Stomach (tissue), 9 donors: ENCODE results near the gene C16orf89. TPM values are rescaled to one million over a fixed set of nuclear protein-coding genes. Genes with fewer than 3 reads are reported as not detected.

ENCODE experiments used
- DNase-seq, 2 donors: peaks; one replicate each; pipeline versions ENCODE4 v3.0.0 to v3.0.0-alpha.2; 2013 to 2019
- H3K27ac ChIP-seq, 5 donors: fragments of 200-600 bp in 4 of 5; sonication (generic) in 4 of 5; one replicate each; pipeline ENCODE4 v1.5.1; 2013 to 2019; ENCODE audit warnings: mild to moderate bottlenecking in 1 of 5, moderate library complexity in 1 of 5
- H3K27me3 ChIP-seq, 3 donors: fragments of 200-600 bp; sonication (generic); one replicate each; pipeline ENCODE4 v1.5.1; 2017 to 2019; ENCODE audit warnings: mixed run types in 1 of 3
- H3K36me3 ChIP-seq, 4 donors: fragments of 200-600 bp; sonication (generic); 1 replicate in 3 of 4; 2 replicates in 1 of 4; pipeline ENCODE4 v1.5.1; 2016 to 2019
- H3K4me1 ChIP-seq, 4 donors: fragments of 200-600 bp; sonication (generic); one replicate each; pipeline ENCODE4 v1.5.1; 2016 to 2019
- H3K4me3 ChIP-seq, 4 donors: fragments of 200-600 bp; sonication (generic) in 3 of 4; one replicate each; pipeline ENCODE4 v1.5.1; 2016 to 2019; ENCODE audit warnings: mild to moderate bottlenecking in 1 of 4
- H3K9me3 ChIP-seq, 4 donors: fragments of 200-600 bp; sonication (generic); one replicate each; pipeline ENCODE4 v1.5.1; 2016 to 2019
- CTCF ChIP-seq, 7 experiments: fragments of 450-650 bp in 4 of 7; fragments of 200-600 bp in 3 of 7; sonication (generic) in 3 of 7; IDR thresholded peaks; one replicate each; pipeline ENCODE4 v1.5.1; 2016 to 2019; ENCODE audit warnings: antibody characterized with exemption in 7 of 7, control low read depth in 2 of 7, mild to moderate bottlenecking in 1 of 7
- EP300 ChIP-seq: sonication (generic); formaldehyde crosslinking; IDR thresholded peaks from one replicate; pipeline ENCODE4 v1.6.1; 2017; ENCODE audit warnings: antibody characterized with exemption
- POLR2A ChIP-seq, 4 donors: fragments of 450-650 bp; IDR thresholded peaks; one replicate each; pipeline ENCODE4 v1.6.1; 2016; ENCODE audit warnings: antibody characterized with exemption in 4 of 4, control low read depth in 2 of 4, mild to moderate bottlenecking in 1 of 4, moderate library complexity in 1 of 4
- POLR2AphosphoS5 ChIP-seq, 3 donors: sonication (generic); formaldehyde crosslinking; IDR thresholded peaks; one replicate each; pipeline ENCODE4 v1.6.1; 2016; ENCODE audit warnings: antibody characterized with exemption in 3 of 3
- whole genome bisulfite sequencing, 5 donors: extraction: QIAGEN DNeasy Blood & Tissue Kit in 3 of 5; methylation state at CpG; one replicate each; pipeline versions ENCODE4 v1.1.5 to v1.1.7; 2013 to 2018; 5-methylcytosine and 5-hydroxymethylcytosine counted together
- intact Hi-C: fragments of 100-400 bp; cut with DNase I; formaldehyde crosslinking; loops from one replicate; pipeline ENCODE4 v1.15.1; 2023; ENCODE audit warnings: low total_unique reads
- polyA plus RNA-seq, 3 donors: library from polyadenylated mRNA; stranded (reverse); fragments of 200-250 nt; gene quantifications; one replicate each; pipeline ENCODE4 v1.2.3, GENCODE V29; 2013
- total RNA-seq, 5 donors: library from RNA; depleted of rRNA; stranded (reverse); fragments of >200 nt; gene quantifications; one replicate each; pipeline versions ENCODE4 v1.1.0 to v1.2.3, GENCODE V29; 2014 to 2016
- donor health status: healthy with polysubstance abuse.
- donor health status: Bipolar disorder and iron deficiency.
- donor health status: healthy.

C16orf89 gene
- total and polyA plus RNA-seq, 8 donors: 7.6 to 135 (median 71.1) TPM

DNA sequence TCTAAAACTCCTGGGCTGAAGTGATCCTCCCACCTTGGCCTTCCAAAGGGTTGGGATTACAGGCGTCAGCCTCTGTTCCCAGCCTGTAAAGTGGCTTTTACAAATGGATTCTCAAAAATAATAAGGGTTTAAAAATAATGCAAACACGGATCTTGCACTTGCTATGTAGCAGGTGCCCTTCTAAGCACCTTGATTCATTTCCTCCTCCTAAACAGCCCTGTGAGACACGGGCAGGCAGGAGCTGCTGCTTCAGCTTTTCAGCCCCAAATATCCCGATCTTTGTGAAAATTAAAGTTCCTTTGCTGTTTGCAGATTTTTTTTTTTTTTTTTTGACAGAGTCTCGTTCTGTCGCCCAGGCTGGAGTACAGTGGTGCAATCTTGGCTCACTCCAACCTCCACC lies 63.8 kb downstream of the C16orf89 start:
- H3K27me3 ChIP-seq: peaks cover 0 to 16% (median 0%) of the 10 kb centered on the region in 3 donors
- H3K36me3 ChIP-seq: no peaks in the 10 kb centered on the region
- no peak overlapping the region for H3K27ac ChIP-seq
- no peak for DNase-seq
- H3K4me1 ChIP-seq: no peaks in the 10 kb centered on the region
- TF ChIP-seq POLR2A (IDR thresholded peaks at IDR 0.05): no peak
- no peaks in the 10 kb centered on the region for H3K9me3 ChIP-seq
- intact Hi-C loops: no loop called here
- 67 to 79% (median 76%) methylated on average over 6 of the region's 6 CpGs for WGBS, 5 donors
- H3K4me3 ChIP-seq: no peak overlapping the region

- no peak overlapping the region for H3K27ac ChIP-seq
- H3K4me1 ChIP-seq: no peaks in the 10 kb centered on the region
- DNase-seq: no peak
- H3K4me3 ChIP-seq: no peak overlapping the region
- no peak for TF ChIP-seq CTCF (IDR thresholded peaks at IDR 0.05)
- no peaks in the 10 kb centered on the region for H3K36me3 ChIP-seq
- intact Hi-C loops: no loop called here
- peaks cover 0 to 16% (median 0%) of the 10 kb centered on the region in 3 donors for H3K27me3 ChIP-seq
- H3K9me3 ChIP-seq: no peaks in the 10 kb centered on the region
- WGBS, 5 donors: 77 to 83% (median 79%) methylated on average over 7 of the region's 7 CpGs
These were observed 64.2 kb downstream of the C16orf89 start for GRCh38 chr16:5001571-5001970.

GRCh38 chr16:5000573-5001001 lies 65.2 kb downstream of the C16orf89 start:
- WGBS, 5 donors: 82 to 94% (median 93%) methylated on average over 11 to 19 of the region's 19 CpGs
- Histone ChIP-seq H3K27me3 (peaks cover 0 to 16% (median 0%) of the 10 kb centered on the region in 3 donors), H3K4me1 (no peaks in the 10 kb centered on the region), H3K9me3 (no peaks in the 10 kb centered on the region), H3K27ac (no peak overlapping the region), H3K36me3 (no peaks in the 10 kb centered on the region), H3K4me3 (no peak overlapping the region)
- intact Hi-C loops: no loop called here
- no peak for TF ChIP-seq POLR2AphosphoS5 (IDR thresholded peaks at IDR 0.05)
- no peak for TF ChIP-seq POLR2A (IDR thresholded peaks at IDR 0.05)
- TF ChIP-seq EP300: no peak
- TF ChIP-seq CTCF (IDR thresholded peaks at IDR 0.05): no peak
- no peak for DNase-seq

GRCh38 chr16:4994719-4995434 lies 70.9 kb downstream of the C16orf89 start:
- Histone ChIP-seq H3K4me1 (no peaks in the 10 kb centered on the region), H3K4me3 (no peak overlapping the region), H3K9me3 (no peaks in the 10 kb centered on the region), H3K36me3 (no peaks in the 10 kb centered on the region), H3K27ac (no peak overlapping the region), H3K27me3 (peaks cover 0 to 22% (median 0%) of the 10 kb centered on the region in 3 donors)
- WGBS, 5 donors: 74 to 79% (median 75%) methylated on average over 14 to 17 of the region's 18 CpGs
- no peak for TF ChIP-seq EP300
- no peak for TF ChIP-seq POLR2AphosphoS5 (IDR thresholded peaks at IDR 0.05)
- no peak for TF ChIP-seq POLR2A (IDR thresholded peaks at IDR 0.05)
- TF ChIP-seq CTCF (IDR thresholded peaks at IDR 0.05): no peak
- DNase-seq: no peak
- intact Hi-C loops: no loop called here

Other genes with a start within 250 kb of the C16orf89 start
- 100 to 1,000 TPM in 2 of 5 donors, 10 to 100 TPM in 3; 46.9 to 187 (median 83.2) TPM for gene GLYR1, start 218.7 kb downstream of the C16orf89 start, total RNA-seq
- 10 to 100 TPM; 29.3 to 46.0 (median 36.5) TPM for gene GLYR1, start 218.7 kb downstream of the C16orf89 start, polyA plus RNA-seq
- 100 to 1,000 TPM in 1 of 5 donors, 10 to 100 TPM in 4; 34.0 to 319 (median 51.3) TPM for gene UBN1, start 218.5 kb downstream of the C16orf89 start, total RNA-seq
- gene UBN1, start 218.5 kb downstream of the C16orf89 start, polyA plus RNA-seq: 1 to 10 TPM; 5.4 to 9.3 (median 7.8) TPM
- gene PPL, start 128.8 kb downstream of the C16orf89 start, total RNA-seq: 10 to 100 TPM; 11.4 to 98.8 (median 31.6) TPM
- 10 to 100 TPM in 2 of 3 donors, 1 to 10 TPM in 1; 5.8 to 96.8 (median 10.7) TPM for gene PPL, start 128.8 kb downstream of the C16orf89 start, polyA plus RNA-seq
- gene SEC14L5, start 107.6 kb downstream of the C16orf89 start, total RNA-seq: 10 to 100 TPM in 1 of 5 donors, under 1 TPM in 2, not detected in 2; 0.43 to 30.3 (median 0.55) TPM
- under 1 TPM; 0.15 to 0.33 (median 0.19) TPM for gene SEC14L5, start 107.6 kb downstream of the C16orf89 start, polyA plus RNA-seq
- 100 to 1,000 TPM in 2 of 5 donors, 10 to 100 TPM in 3; 19.6 to 139 (median 31.2) TPM for gene NAGPA, start 32.0 kb downstream of the C16orf89 start, total RNA-seq
- gene NAGPA, start 32.0 kb downstream of the C16orf89 start, polyA plus RNA-seq: 10 to 100 TPM; 10.0 to 19.4 (median 11.8) TPM
- gene ALG1, start 5.9 kb upstream of the C16orf89 start, total RNA-seq: 10 to 100 TPM in 4 of 5 donors, 1 to 10 TPM in 1; 4.5 to 53.9 (median 27.5) TPM
- gene ALG1, start 5.9 kb upstream of the C16orf89 start, polyA plus RNA-seq: 10 to 100 TPM in 2 of 3 donors, 1 to 10 TPM in 1; 9.6 to 16.6 (median 11.2) TPM
- 1 to 10 TPM in 3 of 5 donors, not detected in 2; 2.5 to 9.9 (median 6.6) TPM for gene EEF2KMT, start 31.8 kb upstream of the C16orf89 start, total RNA-seq
- 1 to 10 TPM; 6.3 to 9.6 (median 6.4) TPM for gene EEF2KMT, start 31.8 kb upstream of the C16orf89 start, polyA plus RNA-seq